Daoy (cell line): Measurements from ENCODE around the gene ECHS1. TPM values are rescaled to one million over a fixed set of nuclear protein-coding genes. Genes with fewer than 3 reads are reported as not detected.
A peak's percentile ranks its signal among the peaks of the same experiment; 100 is the strongest.
"Not testable (repeated sequence)": the region's sequence is repeated elsewhere in the genome, so short reads cannot be mapped to it uniquely, and the experiment has no call there.

Source experiments
- DNase-seq: peaks from one replicate; pipeline ENCODE4 v3.0.0-alpha.2; 2015; ENCODE audit warnings: low read depth
- total RNA-seq: library from RNA; depleted of rRNA; stranded (reverse); fragments of >200 nt; shearing (Covaris generic); gene quantifications from 2 replicates; pipeline ENCODE4 v1.2.3, GENCODE V29; 2014

The ECHS1 gene
- total RNA-seq, 1 experiment from 2014 or later: 79.0 TPM

DNA sequence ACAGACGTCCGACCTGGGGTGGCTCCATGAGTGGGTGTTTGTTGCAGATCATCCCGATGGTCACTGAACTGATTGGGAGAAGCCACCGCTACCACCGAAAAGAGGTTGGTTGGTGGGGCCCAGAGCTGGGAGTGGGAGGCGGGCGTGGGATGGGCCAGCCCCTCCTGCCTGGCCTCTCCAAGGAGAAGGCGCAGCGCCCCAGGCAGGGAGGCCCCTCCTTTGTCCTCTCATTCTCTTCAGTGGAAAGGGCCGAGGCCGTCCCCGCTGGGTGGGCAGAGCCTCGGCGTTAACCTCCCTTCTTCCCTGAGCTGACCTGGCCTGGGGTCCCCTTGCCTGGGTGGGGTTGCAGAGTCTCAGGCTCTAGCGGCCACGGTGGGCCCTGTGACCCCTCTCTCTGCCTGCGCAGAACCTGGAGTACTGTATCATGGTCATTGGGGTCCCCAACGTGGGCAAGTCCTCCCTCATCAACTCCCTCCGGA is 26.0 kb upstream of the ECHS1 start:
- no peak for DNase-seq

DNA sequence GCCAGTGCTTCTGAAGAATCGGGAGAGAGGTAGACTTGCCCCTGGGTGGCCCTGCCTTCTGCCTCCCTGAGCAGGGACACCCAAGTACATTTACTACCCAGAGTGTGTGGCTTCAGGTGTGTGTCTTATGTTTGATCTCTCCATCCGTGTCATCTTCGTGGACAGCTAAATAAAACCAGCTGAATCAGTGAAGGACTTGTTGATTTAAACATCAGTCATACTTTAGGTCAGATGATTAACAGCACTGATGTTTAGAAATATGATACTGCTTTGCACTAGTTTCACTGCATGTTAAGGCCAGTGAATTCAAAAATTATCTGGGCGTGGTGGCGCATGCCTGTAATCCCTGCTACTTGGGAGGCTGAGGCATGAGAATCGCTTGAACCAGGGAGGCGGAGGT is 24.8 kb upstream of the ECHS1 start:
- no peak for DNase-seq

DNA sequence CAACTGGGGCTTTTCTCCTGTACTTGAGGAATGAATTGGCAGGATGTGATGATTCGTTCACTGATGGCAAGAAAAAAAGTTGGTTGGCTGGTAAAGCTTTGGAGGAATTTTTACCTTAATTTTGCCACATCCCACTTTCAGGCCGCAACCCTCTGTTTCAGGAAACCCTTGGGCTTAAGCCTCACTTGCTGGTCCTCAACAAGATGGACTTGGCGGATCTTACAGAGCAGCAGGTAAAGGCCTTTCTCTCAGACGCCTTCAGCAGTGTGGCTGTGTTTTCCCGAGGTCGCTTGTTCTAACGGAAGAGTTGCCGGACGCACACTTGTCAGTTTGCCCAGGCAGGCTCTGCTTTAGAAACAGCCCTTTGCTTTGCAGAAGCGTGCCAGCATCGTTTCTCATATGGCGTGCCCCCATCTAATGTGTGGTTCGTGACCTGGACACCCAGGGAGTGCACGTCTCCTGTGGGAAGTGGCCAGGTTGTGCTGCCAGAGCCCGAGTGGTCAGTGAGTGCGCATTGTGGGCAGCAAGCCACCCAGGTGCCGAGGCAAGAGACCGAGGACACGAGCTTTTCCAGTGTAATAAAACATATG is 23.0 kb upstream of the ECHS1 start:
- no peak for DNase-seq

DNA sequence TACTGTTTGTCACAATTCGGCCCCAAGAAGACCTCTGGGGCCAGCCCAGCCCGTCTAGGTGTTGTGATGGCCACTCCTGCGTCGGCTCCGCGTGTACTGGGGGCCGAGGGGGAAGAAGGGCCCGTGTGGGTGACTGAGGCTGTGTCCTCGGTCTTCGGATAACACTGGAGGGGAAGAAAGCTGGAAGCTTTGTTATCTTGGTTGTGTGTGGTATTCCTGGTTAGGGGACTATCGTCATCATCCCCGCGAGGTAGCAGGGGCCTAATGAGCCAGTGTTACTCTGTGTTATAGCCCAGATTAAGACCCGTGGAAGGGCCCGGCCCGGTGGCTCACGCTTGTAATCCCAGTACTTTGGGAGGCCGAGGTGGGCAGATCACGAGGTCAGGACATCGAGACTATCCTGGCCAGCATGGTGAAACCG is 21.7 kb upstream of the ECHS1 start:
- no peak for DNase-seq

DNA sequence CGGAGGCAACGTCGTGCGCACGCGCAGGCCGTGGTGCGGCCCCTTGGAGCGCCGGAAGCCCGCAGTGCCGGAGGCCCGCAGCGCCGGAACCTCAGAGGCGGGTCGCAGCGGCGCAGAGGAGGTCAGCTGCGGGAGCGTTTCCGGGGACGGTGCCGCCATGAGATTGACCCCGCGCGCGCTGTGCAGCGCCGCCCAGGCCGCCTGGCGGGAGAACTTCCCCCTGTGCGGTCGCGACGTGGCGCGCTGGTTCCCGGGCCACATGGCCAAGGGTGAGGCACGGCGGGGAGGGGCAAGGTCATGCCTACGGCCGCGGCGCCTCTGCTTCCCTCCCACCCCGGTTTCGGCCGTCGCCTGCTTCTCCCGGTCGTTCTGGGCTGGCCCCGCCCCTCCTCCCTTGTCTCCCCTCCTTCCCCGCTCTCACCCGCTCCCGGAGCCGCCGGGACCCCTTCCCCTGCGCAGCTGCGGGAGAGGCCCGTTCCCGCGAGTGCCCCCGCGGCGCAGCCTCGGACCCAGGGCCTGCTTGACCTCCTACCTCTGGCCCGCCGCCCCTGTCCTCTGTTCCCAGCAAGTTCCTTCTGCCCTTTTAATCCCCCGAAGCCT is 21.0 kb upstream of the ECHS1 start, which contains the start of gene MTG1:
Gene MTG1, plus strand, starts transcription at position 94 of the 600 bp plus-strand sequence. Its CDS starts 64 bp downstream, at position 158.
- DNase-seq: peak; percentile 92

DNA sequence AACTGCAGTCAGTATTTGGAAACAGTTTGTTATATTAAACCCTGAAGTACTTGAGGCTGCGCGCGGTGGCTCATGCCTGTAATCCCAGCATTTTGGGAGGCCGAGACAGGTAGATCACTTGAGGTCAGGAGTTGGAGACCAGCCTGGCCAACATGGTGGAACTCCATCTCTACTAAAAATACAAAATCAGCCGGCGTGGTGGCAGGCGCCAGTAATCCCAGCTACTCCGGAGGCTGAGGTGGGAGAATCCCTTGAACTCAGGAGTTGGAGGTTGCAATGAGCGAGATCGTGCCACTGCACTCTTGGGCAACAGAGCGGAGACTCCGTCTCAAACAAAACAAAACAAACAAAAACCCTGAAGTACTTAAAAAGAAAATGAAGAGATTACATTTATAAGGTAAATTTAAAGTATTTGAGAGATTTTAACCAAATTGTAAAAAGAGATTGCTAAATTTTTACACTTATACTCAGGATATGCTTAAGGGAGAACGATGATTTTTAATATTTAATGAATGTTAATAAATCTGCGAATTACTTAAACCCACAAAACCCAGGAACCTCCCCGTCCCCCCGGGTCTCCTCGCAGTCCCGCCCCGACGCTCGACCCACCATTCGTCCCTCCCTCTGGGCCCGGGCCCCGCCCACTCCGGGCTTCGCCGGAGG is 20.4 kb upstream of the ECHS1 start:
- no peak for DNase-seq

DNA sequence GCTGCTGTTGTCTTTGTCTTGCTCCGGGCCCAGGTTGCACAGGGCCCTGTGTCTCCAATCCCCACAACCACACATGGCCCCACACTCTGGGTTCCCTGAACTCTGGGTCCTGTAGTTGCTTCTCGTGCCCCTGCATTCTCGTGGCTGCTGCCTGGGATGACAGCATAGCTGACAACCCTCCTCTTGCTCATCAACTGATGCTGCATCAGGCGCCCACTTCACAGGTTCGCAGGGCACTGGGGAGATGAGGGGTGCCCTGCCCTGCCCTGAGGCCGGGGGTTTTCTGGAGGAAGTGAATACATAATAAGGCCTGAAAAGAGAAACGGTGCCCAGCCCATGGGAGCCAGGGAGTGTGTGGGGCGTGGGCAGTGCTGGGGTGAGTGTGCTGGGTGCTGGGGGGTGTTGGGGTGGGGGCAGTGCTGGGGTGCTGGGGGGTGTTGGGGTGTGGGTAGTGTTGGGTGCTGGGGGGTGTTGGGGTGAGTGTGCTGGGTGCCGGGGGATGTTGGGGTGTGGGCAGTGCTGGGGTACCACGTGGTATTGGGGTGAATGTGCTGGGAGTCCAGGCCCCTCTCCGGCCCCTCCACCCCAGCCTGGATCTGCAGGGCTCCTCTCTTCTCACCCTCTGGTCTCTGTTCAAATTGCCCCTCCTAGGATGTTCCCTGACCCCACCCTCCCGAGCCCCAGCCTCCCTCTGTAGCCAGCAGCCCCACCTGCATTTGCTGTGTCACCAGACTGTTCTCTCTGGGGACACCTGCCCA is 18.8 kb upstream of the ECHS1 start:
- DNase-seq: no peak

DNA sequence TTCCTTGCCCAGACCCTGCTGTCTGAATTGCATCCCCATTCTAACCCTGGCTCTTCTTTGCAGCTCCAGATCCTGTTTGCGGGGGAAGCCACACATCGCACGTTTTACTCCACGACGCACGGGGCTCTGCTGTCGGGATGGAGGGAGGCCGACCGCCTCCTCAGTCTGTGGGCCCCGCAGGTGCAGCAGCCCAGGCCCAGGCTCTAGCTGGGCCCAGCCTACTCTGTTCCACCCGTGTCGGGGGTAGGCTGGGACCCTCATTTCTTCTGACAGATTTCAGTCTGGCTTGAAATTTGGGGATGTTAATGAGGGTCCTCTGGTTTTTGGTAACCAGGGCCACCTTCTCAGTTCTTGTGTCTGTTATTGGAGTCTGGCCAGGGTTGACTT is 18.1 kb upstream of the ECHS1 start:
- DNase-seq: no peak

DNA sequence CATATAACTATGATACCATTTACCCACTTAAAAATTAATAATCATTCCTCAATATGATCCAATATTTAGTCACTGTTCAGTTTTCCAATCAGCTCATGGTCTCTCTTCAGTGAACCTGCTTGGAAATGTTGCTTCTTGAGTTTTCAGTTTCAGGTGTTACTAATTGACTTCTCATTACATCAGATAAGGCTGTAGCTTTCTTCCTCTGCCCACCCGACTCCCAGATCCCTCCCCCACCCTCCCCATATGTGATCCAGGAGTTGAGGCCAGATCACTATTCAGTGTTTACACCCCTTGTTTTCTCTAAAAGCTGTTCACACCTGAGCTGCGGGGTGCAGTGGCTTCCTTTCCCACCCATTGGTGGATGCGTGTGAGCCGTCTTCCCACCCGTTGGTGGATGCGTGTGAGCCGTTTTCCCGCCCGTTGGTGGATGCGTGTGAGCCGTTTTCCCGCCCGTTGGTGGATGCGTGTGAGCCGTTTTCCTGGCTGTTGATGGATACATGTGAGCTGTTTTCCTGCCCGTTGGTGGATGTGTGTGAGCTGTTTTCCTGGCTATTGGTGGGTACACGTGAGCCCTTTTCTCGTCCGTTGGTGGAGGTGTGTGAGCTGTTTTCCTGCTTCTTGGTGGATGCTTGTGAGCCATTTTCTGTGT is 17.6 kb upstream of the ECHS1 start:
- no peak for DNase-seq

DNA sequence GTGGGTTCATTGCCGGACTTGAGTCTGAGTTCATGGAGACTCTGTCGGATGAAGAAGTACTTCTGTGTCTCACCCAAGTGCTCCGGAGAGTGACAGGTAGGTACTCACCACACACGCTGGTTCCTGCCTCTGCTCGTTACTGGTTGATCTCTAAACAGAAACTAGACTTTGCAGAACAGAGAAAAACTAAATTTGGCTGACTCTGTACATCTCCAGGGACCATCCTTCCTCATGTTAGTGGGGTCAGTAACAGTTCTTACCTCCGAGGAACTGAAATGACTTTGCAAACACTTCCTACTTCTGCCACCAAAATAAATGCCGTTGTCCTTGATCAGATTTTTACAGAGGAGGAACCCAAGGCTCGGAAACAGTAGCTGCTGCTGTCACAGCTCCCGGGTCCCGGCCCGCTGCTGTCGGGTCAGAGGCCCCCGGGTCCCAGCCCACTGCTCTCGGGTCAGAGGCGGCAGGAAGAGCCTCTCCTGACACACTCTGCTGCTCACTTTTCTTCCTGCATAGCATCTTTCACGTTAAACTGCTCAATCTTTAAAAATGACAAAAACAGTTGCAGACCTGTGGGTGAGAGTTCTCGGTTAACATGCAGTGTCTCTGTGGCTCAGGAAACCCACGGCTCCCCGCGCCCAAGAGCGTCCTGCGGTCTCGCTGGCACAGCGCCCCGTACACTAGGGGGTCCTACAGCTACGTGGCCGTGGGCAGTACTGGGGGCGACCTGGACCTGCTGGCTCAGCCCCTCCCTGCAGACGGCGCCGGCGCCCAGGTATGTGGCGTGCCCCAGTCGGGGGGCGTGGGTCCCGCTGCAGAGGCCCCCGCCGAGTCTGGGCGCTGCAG is 16.0 kb upstream of the ECHS1 start:
- DNase-seq: no peak

DNA sequence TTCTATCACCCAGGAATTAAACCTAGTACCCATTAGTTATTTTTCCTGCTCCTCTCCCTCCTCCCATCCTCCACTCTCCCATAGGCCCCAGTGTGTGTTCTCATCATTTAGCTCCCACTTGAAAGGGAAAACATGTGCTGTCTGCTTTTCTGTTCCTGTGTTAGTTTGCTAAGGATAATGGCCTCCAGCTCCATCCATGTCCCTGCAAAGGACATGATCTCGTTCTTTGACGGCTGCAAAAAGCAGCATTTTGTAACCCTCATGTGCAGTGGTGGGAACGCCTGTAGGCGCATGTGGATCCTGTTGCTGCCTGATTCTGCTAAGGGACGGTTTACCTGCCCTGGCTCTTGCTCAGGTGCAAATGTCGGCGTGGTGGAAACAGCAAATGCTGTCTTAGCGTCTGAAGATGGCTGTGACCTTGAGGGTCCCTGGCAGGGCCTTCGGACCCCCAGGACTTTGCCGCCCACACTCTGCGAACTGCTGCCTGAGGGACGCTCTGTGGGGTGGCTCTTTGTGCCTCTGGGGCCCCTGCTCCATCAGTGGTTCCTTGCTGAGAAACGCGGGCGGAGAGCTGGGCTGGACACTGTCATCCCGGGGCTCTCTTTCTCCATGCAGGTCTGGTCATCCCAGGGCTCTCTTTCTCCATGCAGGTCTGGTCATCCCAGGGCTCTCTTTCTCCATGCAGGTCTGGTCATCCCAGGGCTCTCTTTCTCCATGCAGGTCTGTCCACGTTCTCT is 15.2 kb upstream of the ECHS1 start:
- DNase-seq: no peak

DNA sequence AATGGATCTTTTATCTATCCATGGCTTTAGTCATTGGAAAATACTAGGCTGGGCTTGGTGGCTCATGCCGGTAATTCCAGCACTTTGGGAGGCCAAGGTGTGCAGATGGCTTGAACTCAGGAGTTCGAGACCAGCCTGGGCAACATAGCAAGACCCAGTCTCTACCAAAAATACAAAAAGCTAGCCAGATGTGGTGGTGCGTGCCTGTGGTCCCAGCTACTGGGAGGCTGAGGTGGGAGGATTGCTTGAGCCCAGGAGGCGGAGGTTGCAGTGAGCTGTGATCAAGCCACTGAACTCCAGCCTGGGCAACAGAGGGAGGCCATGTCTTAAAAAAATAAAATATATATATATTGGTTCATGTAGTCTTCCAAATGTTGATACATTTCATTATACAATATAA is 13.8 kb upstream of the ECHS1 start:
- DNase-seq: not testable (repeated sequence)

DNA sequence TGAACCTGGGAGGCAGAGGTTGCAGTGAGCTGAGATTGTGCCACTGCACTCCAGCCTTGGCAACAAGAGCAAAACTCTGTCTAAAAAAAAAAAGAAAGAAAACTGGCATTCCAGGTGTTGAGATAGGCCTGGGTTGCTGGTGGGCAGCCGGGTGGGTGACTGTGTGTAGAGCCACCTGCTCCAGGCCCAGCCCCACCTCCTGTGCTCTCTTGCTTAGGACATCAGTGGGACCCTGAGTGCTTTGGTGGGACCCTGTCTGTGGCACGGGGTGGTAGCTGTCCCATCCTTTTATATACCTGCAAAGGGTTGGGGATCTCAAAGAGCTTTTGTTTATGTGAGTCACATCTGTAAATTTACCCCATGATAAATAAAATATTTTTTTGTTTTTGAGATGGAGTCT is 12.1 kb upstream of the ECHS1 start:
- no peak for DNase-seq

DNA sequence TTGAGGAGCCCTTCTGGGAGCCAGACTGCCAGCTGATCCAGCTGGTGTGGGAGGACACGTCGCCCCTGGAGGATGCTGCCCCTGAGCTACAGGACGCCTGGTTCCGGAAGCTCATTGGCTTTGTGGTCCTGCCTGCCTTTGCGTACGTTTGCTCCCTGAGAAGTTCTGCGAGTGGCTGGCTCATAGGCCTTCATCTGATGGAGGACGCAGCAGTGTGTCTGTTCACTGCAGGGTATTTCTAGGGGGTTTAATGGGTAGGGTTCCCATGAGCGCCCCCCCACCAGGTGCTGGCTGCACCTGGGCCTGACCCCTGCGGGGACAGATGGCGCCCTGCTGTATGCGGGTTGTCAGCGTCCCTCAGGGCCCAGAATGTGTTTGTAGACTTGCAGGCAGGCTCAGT is 10.9 kb upstream of the ECHS1 start:
- DNase-seq: no peak

DNA sequence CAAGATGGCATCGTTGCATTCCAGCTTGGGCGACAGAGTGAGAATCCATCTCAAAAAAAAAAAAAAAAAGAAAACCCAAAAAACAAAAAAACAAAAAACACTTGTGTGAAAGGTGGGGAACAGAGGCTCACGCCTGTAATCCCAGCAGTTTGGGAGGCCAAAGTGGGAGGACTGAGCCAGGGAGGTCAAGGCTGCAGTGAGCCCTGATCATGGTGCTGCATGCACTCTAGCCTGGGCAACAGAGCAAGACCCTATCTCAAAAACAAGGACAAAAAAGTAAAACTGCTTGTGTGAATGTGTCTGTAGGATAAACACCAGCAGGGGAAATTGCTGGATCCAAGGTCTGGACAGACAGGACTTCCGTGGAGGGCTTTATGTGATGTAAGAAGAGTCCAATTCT is 10.4 kb upstream of the ECHS1 start:
- DNase-seq: no peak

DNA sequence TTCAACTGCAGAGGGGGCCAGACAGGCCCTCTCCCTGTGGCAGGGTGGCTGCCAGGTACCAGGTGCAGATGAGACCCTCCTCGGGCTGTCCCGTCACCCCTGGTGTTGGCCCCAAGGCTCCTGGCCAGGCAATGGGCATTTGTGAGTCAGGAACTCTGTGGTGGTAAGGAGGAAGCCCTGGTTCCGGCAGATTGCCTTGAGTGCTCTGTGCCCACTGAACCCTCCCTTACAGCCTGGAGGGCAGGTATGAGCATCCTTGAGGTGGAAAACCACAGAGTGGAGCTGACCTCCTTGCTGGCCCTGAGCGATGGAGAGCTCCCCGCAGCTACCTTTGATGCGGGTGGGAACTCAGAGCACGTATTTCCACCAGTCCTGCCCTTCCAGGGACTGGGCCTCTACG is 7.9 kb upstream of the ECHS1 start:
- no peak for DNase-seq

DNA sequence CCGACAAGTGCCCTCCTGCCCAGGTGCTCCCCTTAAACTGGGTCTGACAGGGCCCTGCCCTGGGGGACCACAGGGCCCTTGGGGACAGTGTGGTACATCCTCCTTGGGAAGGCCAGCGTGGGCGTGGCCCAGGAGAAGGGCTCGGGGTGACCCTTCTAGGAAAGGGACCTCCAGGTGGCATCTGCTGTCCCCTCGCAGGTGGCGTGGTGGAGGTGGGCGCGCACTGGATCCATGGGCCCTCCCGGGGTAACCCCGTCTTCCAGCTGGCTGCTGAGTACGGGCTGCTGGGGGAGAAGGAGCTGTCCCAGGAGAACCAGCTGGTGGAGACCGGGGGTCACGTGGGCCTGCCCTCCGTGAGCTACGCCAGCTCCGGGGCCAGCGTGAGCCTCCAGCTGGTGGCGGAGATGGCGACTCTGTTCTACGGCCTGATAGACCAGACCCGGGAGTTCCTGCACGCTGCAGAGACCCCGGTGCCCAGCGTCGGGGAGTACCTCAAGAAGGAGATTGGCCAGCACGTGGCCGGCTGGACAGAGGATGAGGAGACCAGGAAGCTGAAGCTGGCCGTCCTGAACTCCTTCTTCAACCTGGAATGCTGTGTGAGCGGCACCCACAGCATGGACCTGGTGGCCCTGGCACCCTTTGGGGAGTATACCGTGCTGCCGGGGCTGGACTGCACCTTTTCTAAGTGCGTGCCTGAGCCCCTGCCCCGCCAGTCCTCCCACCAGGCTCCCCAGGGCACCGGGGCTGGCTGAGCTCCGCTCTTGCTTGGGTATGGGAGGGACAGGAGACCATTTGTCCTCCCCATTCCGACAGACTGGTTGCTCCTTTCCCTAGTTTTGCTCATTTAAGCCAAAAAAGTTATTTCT is 6.9 kb upstream of the ECHS1 start:
- DNase-seq: no peak

DNA sequence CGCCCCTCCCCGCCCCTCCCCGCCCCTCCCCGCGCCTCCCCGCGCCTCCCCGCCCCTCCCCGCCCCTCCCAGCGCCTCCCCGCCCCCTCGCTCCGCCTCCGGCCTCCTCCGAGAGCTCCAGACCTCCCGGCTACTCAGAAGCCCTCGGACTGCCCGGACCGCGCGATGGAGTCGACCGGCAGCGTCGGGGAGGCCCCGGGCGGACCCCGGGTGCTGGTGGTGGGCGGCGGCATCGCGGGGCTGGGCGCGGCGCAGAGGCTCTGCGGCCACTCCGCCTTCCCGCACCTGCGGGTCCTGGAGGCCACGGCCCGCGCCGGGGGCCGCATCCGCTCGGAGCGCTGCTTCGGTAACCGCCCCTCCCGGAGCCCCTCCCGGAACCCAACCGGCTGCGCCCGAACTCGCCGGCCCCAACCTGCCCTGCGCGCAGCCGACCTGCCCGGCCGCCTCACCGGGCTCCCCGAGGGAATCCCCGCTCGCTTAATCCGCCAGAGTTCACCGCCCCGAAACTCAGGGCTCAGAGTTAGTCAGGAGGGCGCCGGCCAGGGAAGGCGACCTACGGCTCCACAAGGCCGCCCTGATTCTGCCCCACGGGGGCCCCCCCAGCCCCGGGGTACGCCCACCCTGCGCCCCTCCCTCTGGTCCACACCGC is 6.1 kb upstream of the ECHS1 start, which contains the start of gene PAOX:
Gene PAOX, plus strand, starts transcription at position 111 of the 649 bp plus-strand sequence. Its CDS starts 55 bp downstream, at position 166.
- peak; percentile 44 for DNase-seq
